CD1c-positive myeloid dendritic cell (primary cell): ENCODE measurements around the gene IL1RAP.
"Not testable (repeated sequence)": the region's sequence is repeated elsewhere in the genome, so short reads cannot be mapped to it uniquely, and the experiment has no call there.

Source experiments
- DNase-seq: peaks from one replicate; pipeline ENCODE4 v3.0.0-alpha.2; 2016; ENCODE audit errors: extremely low spot score

Gene IL1RAP, protein sequence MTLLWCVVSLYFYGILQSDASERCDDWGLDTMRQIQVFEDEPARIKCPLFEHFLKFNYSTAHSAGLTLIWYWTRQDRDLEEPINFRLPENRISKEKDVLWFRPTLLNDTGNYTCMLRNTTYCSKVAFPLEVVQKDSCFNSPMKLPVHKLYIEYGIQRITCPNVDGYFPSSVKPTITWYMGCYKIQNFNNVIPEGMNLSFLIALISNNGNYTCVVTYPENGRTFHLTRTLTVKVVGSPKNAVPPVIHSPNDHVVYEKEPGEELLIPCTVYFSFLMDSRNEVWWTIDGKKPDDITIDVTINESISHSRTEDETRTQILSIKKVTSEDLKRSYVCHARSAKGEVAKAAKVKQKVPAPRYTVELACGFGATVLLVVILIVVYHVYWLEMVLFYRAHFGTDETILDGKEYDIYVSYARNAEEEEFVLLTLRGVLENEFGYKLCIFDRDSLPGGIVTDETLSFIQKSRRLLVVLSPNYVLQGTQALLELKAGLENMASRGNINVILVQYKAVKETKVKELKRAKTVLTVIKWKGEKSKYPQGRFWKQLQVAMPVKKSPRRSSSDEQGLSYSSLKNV

DNA sequence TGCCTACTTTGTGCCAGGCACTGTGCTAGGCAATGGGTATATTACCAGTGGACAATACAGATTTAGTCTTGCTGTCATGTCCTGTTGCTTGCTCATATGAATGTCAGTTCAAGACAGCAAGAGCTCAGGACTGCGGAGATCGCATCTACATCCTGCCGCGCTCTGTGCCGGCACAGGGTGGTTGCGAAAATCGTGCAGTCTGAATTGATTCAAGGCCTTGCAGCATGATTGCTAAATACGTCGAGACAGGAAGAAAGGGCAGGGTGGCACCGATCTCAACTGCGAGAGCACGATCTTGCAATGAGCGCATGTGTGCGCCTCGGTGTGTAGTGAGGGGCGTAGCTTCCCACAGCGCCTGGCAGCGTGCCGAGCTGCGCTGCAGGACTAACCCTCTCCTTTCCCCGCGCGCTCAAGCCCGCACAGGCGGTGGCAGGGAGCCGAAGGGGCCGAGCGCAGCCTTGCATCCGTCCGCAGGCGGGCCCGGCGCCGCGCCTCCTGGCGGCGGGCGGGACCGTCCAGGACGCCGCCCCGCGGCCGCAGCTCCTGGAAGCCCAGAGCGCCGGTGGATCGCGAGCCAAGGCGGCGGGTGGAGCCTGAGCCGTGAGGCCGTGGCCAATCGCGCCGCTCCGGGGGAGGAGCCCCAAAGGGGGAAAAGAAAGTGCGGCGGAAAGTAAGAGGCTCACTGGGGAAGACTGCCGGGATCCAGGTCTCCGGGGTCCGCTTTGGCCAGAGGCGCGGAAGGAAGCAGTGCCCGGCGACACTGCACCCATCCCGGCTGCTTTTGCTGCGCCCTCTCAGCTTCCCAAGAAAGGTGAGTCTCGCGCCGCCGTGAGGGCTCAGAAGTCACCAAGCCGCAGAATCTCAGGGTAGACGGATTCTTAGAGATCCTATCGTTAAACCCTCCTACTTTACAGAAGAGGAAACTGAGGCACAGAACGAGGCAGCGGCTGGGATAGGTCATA, at the start of gene IL1RAP:
Gene IL1RAP, plus strand, starts transcription at position 677 of the 962 bp plus-strand sequence. CDS start 50,205 bp downstream, outside the sequence.
- DNase-seq = peak; percentile 97

DNA sequence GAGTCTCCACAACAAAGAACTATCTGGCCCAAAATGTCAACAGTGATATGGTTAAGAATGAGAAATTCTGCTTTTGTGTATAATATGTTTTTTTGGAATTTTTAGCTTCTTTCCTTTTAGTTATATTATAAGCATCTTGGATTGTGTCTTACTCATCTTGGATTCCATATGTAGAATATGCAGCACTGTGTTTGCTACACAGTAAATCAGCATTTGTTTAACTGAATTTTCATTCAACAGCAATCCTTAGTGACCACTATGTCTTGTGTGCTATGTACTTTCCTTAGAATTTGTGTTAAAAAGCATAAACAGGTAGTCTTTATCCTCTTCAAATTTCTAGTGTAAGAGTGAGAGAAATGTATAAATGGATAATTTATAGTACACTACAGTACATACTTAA, 46.0 kb upstream of the IL1RAP start:
- DNase-seq = no peak

DNA sequence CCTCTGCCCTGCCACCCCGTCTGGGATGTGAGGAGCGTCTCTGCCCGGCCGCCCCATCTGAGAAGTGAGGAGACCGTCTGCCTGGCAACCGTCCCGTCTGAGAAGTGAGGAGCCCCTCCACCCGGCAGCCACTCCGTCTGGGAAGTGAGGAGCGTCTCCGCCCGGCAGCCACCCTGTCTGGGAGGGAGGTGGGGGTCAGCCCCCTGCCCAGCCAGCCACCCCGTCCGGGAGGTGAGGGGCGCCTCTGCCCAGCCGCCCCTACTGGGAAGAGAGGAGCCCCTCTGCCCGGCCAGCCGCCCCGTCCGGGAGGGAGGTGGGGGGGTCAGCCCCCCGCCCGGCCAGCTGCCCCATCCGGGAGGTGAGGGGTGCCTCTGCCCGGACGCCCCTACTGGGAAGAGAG, 40.6 kb upstream of the IL1RAP start:
- DNase-seq = not testable (repeated sequence)

DNA sequence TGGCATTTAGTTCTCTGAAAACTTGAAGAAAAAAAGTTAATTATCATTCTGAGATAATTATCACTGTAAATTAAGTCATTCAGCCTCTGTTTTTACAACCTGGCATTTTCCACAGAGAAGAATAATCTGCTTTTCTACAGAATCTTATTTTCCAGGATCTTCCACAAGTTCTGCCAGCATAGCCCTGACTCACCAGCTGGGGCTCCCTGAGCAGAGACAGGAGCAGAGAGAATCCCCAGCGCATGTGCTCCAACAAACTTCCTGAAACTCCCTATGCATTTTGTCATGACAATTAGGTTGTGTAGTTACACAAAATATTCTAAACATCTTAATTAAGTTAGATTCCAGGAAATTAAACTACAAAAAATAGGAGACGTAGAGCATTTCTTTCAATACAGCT, 32.1 kb upstream of the IL1RAP start:
- no peak for DNase-seq

DNA sequence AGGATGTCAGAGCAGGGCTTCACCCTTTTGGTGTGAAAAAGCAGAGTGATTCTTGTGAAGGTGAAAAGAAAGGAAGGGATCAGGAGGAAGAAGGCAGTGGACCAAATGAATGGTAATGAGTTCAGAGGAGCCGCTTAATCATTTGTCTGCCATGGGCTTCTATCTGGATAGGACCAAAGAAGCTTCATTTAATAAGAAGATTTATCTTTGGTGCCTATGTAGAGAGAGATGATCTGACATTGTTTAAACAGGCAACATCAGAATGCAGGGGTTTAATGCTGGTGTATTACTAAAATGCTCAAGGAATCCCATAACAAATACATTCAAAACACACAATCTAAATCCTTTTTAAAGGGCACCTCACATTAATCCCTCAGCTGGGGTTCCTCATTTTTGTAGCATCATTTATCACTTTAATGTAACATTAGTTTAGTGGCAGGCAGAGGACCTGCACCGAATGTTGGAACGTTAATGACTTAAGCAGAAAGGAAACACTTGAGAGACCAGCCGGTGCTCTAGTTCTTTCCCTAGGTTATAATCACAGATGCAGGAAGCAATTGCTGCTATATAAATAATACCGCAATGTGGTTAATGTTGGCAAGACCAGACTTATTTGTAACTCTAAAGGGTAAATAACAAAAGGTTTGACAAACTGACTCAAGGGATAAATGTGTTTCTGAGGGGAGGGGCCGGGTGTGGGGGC, 27.9 kb upstream of the IL1RAP start:
- DNase-seq = no peak

DNA sequence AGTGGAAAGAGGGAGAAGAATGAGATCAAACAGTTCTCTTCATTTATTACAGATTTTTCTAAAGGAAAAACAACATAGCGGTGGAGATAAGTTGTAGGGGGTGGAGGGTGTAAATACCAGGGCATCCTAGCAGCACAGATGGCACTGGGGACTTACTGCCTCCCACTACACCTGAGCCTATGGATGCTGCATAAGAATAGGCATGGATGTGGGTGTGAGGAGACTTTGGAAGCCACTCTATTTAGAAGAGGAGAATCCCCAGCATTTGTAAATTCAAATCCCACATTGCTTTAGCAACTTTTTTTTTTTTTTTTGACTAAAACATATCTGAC, 27.4 kb upstream of the IL1RAP start:
- no peak for DNase-seq

DNA sequence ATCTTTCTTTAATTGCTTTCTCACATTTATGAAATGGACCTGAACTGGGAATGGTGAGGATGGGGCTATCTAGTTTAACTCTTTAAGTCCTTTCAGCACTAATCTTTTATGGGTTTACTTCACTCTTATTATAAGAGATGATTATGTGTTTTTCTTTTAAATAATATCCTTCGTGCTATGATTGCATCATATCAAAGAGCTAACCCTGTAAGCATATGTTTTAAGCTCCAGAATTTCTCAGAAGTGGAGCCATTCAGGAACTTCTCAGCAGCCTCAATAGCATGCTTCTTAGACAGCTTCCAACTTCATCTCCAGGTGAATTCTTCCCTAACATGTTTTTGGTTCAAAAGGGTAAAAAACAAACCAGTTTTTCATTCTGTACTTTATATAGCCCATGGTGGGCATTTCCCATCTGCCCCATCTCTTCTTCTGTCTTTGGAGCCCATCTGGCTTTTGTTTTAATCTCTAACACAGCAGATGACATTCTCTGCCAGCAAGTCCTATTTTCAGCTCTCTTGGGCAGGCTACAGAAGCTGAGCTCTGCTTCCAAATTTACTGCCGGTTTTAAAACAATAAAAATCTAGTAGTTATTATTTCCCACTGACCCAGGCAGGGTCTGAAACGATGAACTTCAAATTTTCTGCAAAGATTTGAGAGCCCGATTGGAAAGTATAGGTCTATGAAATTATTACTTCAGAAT, 26.8 kb upstream of the IL1RAP start:
- DNase-seq = no peak

DNA sequence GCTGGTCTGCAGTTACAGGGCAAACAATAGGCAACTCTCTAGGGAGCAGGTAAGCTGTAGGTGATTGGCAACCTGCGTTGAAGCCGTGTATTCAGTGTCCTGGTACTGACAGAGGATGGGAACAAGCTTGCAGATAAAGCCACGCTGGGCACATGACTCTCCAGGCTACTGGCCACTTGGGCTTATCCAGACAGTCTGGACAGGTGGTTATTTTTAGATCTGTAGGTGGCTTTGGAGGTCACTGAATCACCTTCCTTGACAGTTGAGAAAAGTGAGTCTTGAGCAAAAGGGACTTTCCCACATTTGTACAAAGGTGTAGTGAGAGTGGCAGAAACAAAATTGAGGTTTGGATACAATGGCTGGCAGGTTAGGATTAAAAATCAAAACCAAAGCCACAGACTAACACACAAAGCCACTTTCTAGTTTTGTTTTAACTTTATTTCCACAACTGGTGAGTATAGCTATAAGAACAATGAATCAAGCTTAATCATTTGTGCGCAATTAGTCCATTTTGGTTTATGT, 22.3 kb upstream of the IL1RAP start:
- no peak for DNase-seq

DNA sequence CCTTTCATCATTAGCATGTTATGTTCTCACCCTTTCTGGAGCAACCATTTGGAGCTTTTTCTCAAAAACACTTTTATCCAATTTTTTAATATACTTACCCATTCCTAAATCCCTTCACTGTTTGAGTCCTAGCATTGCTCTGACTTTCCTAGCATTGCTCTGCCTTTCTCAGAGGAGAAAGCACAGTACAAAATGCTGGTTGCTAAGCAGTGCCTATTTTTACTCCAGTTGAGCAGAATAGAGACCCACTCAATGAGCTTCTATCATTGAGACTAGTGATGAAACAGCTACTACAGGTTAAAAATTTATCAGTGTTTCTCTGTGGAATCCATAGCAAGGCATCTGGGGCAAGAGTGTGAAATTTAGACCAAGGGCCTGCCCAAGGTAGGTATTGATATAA, 21.8 kb upstream of the IL1RAP start:
- no peak for DNase-seq

DNA sequence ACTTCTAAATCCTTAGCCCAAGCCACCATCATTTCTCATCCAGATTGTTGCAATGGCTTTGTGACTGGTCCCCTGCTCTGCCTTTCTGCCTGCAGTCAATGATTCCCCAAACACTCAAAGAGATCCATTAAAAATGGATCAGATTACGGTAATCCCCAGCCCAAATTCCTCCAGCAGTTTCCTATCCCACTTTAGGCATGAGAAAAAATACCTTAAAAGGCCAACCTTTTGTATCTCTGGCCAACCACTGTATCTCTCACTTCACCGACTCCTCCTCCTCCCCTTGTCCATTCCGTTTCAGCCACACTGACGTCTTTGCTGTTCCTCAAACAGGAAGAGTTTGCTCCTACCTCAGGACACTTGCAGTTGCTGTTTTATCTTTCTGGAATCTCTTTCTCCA, 20.9 kb upstream of the IL1RAP start:
- DNase-seq = no peak

DNA sequence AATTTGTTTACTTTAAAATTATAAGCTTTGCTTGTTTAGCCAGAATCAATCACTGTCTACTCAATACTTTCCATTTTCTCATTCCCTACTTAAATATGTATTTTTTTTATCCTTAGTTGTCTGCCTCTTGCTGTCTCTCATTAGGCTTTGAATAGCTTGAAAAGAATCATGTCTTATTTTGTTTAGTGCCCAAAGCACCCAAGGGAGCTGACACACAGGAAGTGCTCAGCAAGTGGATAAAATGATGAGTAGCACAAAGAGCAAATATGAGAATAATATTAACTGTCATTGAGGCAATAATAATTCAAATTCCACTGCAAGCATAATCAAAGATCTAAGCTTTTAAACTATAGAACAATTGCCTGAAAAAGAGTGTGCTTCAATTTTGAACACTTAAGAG, 19.0 kb upstream of the IL1RAP start:
- no peak for DNase-seq

DNA sequence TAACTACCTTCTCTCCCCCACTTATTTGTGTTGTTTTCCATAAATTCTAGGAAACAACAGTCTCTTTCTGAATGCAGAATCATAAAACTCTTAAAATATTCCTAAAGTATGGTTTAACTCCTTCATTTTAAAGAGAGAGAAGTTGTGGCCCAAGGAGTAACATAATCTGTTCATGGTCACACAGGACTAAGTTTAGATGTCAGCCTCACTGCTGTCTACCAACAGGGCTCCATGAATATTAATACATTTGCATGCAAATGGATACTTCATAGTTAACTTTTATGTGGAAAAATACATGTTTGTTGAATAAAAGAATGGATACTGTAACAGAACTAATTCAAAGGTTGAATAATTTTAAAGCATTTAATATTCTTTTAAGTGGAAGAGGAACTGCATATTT, 18.5 kb upstream of the IL1RAP start:
- no peak for DNase-seq

DNA sequence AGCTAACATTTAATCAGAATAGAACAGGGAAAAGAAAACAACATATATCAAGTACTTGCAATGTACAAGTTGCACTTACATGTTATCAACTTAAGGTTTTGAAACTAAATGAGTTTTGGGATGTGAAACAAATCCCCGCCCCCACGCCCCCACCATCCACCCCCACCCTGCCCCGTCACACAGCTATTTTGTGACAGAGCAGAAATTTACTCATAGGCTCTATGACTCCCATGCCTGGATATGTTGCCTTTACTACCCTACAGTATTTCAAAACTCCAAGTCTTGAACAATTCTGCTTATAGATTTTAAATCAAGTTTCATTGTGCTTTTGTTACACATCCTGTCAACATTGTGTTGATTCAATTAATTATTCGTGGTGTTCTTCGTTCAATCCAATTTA, 18.1 kb upstream of the IL1RAP start:
- peak; percentile 86 for DNase-seq

DNA sequence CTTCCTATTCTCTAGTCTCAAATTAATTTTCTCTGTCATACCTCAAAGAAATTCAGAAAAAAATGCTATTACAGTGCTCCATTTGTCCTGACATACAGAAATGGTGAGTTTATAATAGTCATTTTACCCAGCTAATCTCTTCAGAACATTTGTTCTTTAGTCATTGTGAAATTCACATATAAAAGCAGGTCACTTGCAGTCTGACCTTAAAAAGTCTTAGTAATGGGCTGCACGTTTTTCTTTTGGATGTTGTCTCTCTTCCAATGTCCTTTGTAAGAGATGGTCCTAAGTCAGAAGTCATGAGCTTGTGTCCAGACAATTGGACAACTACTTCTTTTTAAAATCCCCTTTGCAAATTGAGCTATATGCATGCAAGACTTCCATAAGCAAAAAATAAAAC, 17.0 kb upstream of the IL1RAP start:
- no peak for DNase-seq

DNA sequence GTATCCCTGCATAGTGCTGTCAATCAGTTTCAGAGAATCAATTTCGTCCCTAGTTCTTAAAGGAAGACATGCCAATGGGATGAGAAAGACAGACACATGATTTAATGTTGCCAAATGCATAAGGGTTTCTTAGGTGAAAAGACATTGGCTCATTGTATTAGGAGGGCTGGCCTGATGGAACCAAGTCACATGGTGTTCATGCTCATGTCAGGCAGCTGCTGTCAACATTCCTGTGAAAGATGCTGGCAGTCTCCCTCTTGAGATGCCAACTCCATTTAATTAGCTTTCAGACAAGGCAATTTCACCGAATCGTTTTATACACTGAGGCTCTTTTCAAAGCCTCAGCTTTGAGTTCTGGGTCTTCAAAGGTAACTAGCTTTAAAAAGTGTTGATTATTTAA, 16.1 kb upstream of the IL1RAP start:
- no peak for DNase-seq

DNA sequence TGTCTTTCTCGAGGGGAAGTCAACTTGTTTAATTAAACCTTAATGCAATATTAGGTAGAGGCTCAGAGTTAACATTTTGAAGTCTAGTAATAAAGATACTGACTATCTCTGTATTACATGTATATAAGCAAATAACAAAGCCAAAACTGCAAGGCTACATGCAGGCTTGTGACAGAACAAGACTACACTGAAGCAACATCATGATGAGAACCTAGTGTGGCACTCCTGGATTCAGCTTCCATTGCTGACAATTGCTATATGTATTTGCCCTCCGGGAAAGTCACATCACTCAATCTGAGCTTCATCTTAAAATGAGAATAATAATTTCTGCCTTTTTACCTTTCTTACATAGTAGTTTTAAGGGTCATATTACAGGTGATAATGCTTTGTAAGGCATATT, 15.6 kb upstream of the IL1RAP start:
- no peak for DNase-seq

DNA sequence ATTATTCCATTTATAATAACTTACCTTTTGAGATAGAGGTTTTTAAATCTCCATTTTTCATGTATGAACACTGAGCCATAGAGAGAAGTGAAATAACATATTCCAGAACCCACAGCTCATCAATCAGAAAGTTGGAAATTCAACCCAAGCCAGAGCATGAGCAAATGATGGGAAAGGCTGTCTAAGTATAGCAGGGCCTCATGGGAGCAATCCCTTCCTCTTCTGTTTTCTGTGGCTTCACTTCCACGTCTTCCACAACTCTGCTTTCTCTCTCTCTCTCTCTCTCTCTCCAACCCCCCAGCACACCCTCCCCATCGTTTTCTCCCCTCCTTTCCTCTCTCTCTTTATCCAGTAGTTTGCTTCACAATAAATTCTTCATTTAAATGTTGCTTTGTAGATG, 14.8 kb upstream of the IL1RAP start:
- no peak for DNase-seq

DNA sequence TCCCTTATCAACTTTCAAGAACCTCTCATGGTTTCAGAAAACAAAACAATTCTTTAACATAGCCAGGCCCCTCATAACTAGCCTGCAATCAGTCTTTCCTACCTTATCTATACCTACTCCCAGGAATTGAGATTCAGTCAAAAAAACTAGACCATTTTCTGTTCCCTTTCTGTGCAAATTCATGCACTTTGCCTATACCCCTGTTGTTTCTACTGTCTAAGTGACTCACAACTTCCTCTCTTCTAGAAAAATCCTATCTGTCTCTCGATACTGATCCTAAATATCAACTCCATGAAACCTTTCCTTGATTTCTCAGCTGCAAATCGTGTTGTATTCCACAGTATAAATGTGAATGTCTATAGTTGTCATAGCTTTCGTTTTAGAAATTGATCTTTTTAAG, 10.9 kb upstream of the IL1RAP start:
- peak; percentile 72 for DNase-seq

DNA sequence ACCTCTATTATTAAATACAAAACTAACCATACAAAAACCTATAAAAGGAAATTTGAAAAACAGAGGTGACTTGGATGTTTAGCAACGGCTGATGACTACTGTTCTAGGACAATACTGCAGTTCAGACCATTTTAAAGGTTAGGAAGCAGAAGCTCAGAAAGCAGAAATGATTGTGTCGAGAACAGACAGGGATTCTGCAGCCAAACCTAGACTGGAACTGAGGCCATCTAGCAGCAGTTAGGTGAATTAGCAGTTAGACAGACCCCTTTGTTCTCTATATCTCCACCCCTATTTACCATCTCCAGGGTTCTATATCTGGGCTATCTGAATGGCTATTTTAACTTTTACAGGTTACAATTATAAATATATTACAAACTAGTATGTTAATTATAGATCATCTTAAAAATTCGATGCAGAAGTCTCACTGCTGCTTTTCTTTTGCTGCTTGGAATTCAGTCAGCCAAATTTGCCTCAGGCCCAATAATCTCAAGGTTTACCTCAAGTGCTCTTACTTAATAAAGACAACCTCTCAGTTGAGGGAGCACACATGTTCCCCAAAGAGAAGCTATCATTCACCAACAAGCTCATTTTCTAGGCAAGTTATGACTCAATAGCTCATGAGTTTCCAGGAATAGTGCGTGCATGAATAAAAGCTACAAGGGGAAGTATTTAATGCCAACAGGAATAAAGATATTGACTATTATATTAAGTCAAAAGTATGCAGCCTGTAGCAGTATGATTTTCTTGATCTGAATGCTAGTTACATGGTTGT, 9.3 kb upstream of the IL1RAP start:
- DNase-seq = peak; percentile 86

DNA sequence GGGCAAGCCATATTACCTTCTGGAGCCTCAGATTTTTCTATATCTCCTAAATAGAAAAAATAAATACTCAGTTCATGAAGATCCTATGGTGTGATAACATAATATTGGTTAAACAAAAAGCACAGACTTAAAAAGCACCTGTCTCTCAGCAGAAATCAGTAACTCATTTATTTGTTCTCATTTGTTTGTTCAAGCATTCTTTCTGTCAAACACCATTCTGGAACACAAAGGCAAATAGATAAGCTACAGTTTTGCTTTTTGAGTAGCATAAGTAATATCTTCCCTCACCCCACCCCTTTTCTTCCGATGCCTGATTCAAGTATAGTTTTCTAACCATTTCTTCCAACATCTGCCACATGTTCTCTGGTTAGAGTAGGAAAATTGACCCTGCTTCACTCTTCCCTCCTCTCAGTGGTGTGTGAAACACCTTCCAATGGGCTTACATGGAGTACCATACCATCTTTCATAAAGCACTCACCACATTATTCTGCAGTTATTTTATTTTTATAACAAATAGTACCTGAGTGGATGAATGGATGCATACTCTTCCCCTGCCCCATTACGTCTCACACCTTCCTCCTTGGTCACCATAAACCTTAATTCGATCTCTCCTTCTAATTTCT, 8.4 kb upstream of the IL1RAP start:
- DNase-seq = no peak
